Type B pancreatic cell (in vitro differentiated cells): ENCODE results near the gene DNAH10. TPM values are rescaled to one million over a fixed set of nuclear protein-coding genes. Genes with fewer than 3 reads are reported as not detected.

Source experiments
- DNase-seq: peaks from one replicate; pipeline ENCODE4 v3.0.0; 2021; ENCODE audit warnings: mixed read lengths; ENCODE audit not compliant: unreplicated experiment; ENCODE audit errors: extremely low spot score
- H3K27ac Mint-ChIP-seq: 2 replicates; pipeline ENCODE4 v1.8.0; 2021; ENCODE audit warnings: mild to moderate bottlenecking, mixed read lengths
- H3K27me3 Mint-ChIP-seq: 2 replicates; pipeline ENCODE4 v1.8.0; 2021; ENCODE audit warnings: mixed read lengths
- H3K36me3 Mint-ChIP-seq: 2 replicates; pipeline ENCODE4 v1.8.0; 2021; ENCODE audit warnings: mixed read lengths
- H3K4me1 Mint-ChIP-seq: one replicate; pipeline ENCODE4 v1.8.0; 2021; ENCODE audit warnings: mixed read lengths; ENCODE audit not compliant: unreplicated experiment
- H3K4me3 Mint-ChIP-seq: 2 replicates; pipeline ENCODE4 v1.8.0; 2021; ENCODE audit warnings: mild to moderate bottlenecking, mixed read lengths
- H3K9me3 Mint-ChIP-seq: 2 replicates; pipeline ENCODE4 v1.8.0; 2021; ENCODE audit warnings: mixed read lengths
- total RNA-seq: library from RNA; stranded (reverse); gene quantifications from 2 replicates; pipeline ENCODE4 v1.2.1, GENCODE V29; 2021; ENCODE audit warnings: low replicate concordance
- TF ChIP-seq, protein P1 (sequence below): fragments of 200-600 bp; sonication (generic); conservative IDR thresholded peaks from 2 replicates; pipeline ENCODE4 v1.5.0; 2021; ENCODE audit warnings: antibody characterized with exemption, mild to moderate bottlenecking

Gene DNAH10
- total RNA-seq, 1 donor from 2014 or later, result 0.56 TPM

DNA sequence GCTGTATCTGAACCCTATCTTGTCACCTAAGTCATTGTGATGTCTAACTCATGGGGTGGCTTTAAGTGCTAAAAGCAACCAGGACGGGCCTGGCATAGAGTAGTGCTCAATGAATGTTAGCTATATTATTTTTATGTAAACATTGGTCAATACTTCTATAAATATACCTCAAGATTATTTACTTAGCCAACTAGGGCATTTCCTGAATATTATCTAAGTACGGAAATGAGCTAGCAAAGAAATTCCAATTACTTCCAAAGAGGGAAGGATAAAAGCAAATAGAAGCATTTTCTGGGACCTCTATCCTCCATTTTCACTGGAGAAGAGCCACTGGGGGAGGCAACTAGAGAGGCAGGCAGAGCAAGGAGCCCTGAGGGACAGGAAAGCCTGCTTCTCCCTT is 189.9 kb downstream of the DNAH10 start:
- TF ChIP-seq, protein P1, sequence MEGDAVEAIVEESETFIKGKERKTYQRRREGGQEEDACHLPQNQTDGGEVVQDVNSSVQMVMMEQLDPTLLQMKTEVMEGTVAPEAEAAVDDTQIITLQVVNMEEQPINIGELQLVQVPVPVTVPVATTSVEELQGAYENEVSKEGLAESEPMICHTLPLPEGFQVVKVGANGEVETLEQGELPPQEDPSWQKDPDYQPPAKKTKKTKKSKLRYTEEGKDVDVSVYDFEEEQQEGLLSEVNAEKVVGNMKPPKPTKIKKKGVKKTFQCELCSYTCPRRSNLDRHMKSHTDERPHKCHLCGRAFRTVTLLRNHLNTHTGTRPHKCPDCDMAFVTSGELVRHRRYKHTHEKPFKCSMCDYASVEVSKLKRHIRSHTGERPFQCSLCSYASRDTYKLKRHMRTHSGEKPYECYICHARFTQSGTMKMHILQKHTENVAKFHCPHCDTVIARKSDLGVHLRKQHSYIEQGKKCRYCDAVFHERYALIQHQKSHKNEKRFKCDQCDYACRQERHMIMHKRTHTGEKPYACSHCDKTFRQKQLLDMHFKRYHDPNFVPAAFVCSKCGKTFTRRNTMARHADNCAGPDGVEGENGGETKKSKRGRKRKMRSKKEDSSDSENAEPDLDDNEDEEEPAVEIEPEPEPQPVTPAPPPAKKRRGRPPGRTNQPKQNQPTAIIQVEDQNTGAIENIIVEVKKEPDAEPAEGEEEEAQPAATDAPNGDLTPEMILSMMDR, result no peak
- DNase-seq, result no peak
- Mint-ChIP-seq H3K27me3 (no peaks in the 10 kb centered on the region), H3K4me3 (no peak overlapping the region), H3K27ac (no peak overlapping the region), H3K36me3 (no peaks in the 10 kb centered on the region), H3K4me1 (peaks cover 35% of the 10 kb centered on the region), H3K9me3 (no peaks in the 10 kb centered on the region)

DNA sequence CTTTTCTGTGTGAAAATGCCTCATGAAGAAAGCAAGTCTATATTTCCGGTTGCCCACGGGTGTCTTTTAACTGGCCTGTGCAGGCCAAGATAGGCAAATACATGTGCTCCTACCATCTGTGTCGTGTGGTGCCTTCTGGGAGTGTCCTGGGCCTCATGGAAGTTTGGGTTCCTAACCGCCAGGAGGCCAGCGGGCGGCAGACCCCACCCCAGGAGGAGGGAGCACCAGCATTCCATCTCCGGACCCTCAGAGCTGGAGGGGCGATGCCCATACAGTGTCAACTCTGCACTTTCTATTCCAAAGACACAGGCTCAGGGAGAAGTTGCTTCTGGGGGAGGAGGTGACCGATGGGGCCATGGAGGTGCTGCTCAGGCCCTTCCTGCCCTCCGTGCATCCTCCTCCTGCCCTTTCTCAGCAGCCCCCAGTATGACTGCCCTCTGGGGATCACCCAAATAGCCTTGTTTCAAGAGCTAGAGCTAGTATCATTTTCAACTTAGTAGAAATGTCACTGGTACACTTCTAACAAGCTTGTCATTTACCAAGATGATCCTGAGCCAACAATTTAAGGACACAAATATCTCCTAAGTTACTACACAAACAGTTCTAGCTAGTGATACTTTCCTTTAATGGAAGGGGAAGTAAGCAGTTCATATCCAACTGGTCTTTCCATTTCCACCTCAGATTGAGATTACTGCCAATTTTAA is 192.7 kb downstream of the DNAH10 start:
- Mint-ChIP-seq H3K4me1 (peaks cover 16% of the 10 kb centered on the region), H3K9me3 (no peaks in the 10 kb centered on the region), H3K27me3 (no peaks in the 10 kb centered on the region), H3K27ac (no peak overlapping the region), H3K36me3 (no peaks in the 10 kb centered on the region), H3K4me3 (no peak overlapping the region)
- no peak for DNase-seq
- TF ChIP-seq, protein P1, result no peak

DNA sequence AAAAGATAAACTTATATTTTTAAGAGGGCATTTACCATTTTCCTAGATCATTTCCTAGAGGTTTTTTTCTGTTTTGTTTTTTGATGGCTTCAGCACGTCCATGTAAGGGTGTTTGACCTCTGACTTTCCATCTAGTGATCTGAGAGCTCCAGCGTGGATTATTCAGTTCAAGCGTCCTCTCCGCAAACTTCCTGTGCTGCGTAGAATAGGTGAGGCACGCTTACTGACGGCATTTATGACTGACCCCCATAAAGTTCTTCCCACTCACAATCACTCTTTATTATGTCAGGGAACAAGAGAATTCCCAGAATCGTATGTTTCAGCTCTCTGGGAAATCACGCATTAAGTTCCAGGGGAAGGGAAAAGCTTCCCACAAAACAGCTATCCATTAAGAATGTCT is 194.1 kb downstream of the DNAH10 start:
- H3K9me3 Mint-ChIP-seq, result no peaks in the 10 kb centered on the region
- H3K27me3 Mint-ChIP-seq, result no peaks in the 10 kb centered on the region
- H3K4me1 Mint-ChIP-seq, result peaks cover 19% of the 10 kb centered on the region
- H3K4me3 Mint-ChIP-seq, result no peak overlapping the region
- DNase-seq, result no peak
- no peak overlapping the region for H3K27ac Mint-ChIP-seq
- TF ChIP-seq, protein P1, result no peak
- H3K36me3 Mint-ChIP-seq, result no peaks in the 10 kb centered on the region

DNA sequence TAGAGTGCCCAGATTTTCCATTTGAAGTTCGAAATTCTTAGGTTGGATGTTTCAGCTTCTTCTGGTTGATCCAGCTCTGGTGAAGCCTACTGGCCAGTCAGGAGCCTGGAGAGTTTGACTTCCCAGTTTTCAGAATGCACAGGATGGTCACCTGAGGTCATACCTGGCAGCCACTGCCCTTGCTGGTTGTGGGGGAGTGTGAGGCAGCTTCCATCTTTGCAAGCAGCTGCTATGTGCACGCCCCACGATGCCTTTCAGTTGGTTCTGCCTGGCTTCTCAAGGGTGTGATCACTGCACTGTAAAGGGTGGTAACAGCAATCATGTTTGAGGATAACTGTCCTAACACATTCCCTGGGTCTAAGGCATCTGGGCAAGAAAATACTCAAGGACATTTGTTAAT is 195.1 kb downstream of the DNAH10 start:
- peaks cover 21% of the 10 kb centered on the region for H3K4me1 Mint-ChIP-seq
- H3K27me3 Mint-ChIP-seq, result no peaks in the 10 kb centered on the region
- TF ChIP-seq, protein P1, result no peak
- H3K4me3 Mint-ChIP-seq, result no peak overlapping the region
- no peak overlapping the region for H3K27ac Mint-ChIP-seq
- no peaks in the 10 kb centered on the region for H3K36me3 Mint-ChIP-seq
- H3K9me3 Mint-ChIP-seq, result no peaks in the 10 kb centered on the region
- DNase-seq, result no peak

DNA sequence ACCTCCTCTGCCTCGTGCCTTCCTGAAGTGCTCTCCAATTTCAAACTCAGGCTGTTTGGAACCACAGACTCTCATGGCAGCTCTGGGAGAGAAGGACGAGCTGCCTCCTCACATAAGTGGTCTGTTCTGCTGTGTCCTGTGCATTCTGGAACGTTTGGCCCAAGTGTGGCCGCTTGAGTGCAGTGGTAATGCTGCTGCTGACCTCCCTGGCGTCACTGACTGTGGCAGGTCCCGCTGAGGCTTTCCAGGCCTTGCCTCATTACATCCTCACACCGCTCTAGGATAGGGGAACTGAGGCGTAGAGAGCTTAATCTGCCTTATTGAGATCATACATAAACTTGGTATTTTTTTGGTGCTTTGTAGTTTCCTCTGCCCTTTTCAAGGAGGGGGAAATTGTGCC is 196.4 kb downstream of the DNAH10 start:
- TF ChIP-seq, protein P1, result no peak
- Mint-ChIP-seq H3K36me3 (no peaks in the 10 kb centered on the region), H3K27ac (no peak overlapping the region), H3K9me3 (no peaks in the 10 kb centered on the region), H3K4me1 (peaks cover 30% of the 10 kb centered on the region), H3K4me3 (no peak overlapping the region), H3K27me3 (no peaks in the 10 kb centered on the region)
- no peak for DNase-seq
